CD4-positive, alpha-beta T cell treated with Interleukin-12 subunit alpha and Interleukin-12 subunit beta, for 1 hour (primary cell): ENCODE data around the gene DBNDD1.
"Not testable (repeated sequence)": the region's sequence is repeated elsewhere in the genome, so short reads cannot be mapped to it uniquely, and the experiment has no call there.

ENCODE experiments used
- DNase-seq: peaks from one replicate; pipeline ENCODE4 v3.0.0-alpha.2; 2020

Gene DBNDD1

GRCh38 chr16:90010676-90011507 lies 8.4 kb downstream of the DBNDD1 start:
- no peak for DNase-seq

- no peak for DNase-seq
Measured at GRCh38 chr16:90009172-90009899, 9.9 kb downstream of the DBNDD1 start.

GRCh38 chr16:90008708-90009145 lies 10.5 kb downstream of the DBNDD1 start:
- peak; percentile 62 for DNase-seq

GRCh38 chr16:90007635-90008234 lies 11.5 kb downstream of the DBNDD1 start:
- DNase-seq: not testable (repeated sequence)

GRCh38 chr16:90007015-90007414 lies 12.2 kb downstream of the DBNDD1 start:
- DNase-seq: no peak

- DNase-seq: no peak
Measured at GRCh38 chr16:90005956-90006663, 13.1 kb downstream of the DBNDD1 start.

GRCh38 chr16:90004577-90004976 lies 14.7 kb downstream of the DBNDD1 start:
- DNase-seq: no peak

- no peak for DNase-seq
Measured at GRCh38 chr16:90002759-90003158, 16.5 kb downstream of the DBNDD1 start.

GRCh38 chr16:90001761-90002503 lies 17.3 kb downstream of the DBNDD1 start:
- no peak for DNase-seq

- DNase-seq: no peak
Measured at GRCh38 chr16:90000733-90001427, 18.4 kb downstream of the DBNDD1 start.

- DNase-seq: no peak
Measured at GRCh38 chr16:89999831-90000574, 19.3 kb downstream of the DBNDD1 start.

GRCh38 chr16:89996178-89996489 lies 23.1 kb downstream of the DBNDD1 start:
- no peak for DNase-seq

- peak; percentile 37 for DNase-seq
Measured at GRCh38 chr16:89995475-89996177, 23.6 kb downstream of the DBNDD1 start.

- not testable (repeated sequence) for DNase-seq
Measured at GRCh38 chr16:89994721-89995474, 24.4 kb downstream of the DBNDD1 start.

- DNase-seq: no peak
Measured at GRCh38 chr16:89994389-89994720, 24.9 kb downstream of the DBNDD1 start.

- DNase-seq: no peak
Measured at GRCh38 chr16:89993971-89994370, 25.3 kb downstream of the DBNDD1 start.

GRCh38 chr16:89993377-89993776 lies 25.9 kb downstream of the DBNDD1 start:
- DNase-seq: no peak

- no peak for DNase-seq
Measured at GRCh38 chr16:89990799-89991198, 28.5 kb downstream of the DBNDD1 start.

- DNase-seq: no peak
Measured at GRCh38 chr16:89988951-89989350, 30.3 kb downstream of the DBNDD1 start.

GRCh38 chr16:89987169-89987568 lies 32.1 kb downstream of the DBNDD1 start:
- no peak for DNase-seq
